HG02852 (cell line): ENCODE measurements around the gene CDH4.

Experiments used
- ATAC-seq: cut with Tn5 transposase; IDR thresholded peaks from one replicate; pipeline ENCODE4 v1.9.1; 2021; ENCODE audit warnings: mild to moderate bottlenecking, moderate library complexity; ENCODE audit not compliant: unreplicated experiment

CDH4 gene

DNA sequence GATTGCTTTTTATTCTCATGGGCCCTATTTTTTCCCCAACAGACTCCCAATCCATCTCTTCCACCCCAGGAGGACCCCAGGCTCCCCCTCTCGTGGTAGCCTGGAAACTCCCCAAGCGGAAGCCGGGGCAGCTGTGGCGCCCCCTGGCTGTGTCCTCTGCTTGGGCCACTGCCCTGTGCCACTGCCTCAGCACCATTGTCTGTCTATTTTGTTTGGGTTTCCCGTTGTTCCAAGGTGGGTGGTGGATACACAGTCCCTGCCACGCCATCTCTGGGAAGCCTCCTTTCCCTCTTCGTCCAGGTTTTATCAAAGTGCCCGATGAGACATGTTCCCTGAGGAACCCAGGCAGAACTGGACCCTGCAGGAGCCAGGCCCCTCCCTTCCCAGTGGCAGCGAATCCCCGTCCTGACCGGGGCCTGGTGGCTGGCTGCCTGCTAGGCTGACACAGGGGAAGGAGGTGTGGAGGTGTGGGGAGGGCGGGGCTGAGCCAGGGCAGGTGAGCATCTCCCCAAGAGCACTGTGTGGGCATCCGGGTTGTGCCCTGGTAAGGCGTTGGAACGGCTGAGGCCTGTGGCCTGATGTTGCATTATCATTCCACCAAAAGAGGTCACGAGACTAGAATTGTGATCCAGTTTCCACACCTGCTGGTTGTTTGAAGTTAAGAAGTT lies 228.2 kb downstream of the CDH4 start:
- ATAC-seq, result no peak

GRCh38 chr20:61482056-61482887 lies 230.2 kb downstream of the CDH4 start:
- no peak for ATAC-seq

- ATAC-seq, result no peak
These were observed 230.8 kb downstream of the CDH4 start for GRCh38 chr20:61482901-61483300.

- no peak for ATAC-seq
These were observed 231.4 kb downstream of the CDH4 start for GRCh38 chr20:61483336-61484067.

DNA sequence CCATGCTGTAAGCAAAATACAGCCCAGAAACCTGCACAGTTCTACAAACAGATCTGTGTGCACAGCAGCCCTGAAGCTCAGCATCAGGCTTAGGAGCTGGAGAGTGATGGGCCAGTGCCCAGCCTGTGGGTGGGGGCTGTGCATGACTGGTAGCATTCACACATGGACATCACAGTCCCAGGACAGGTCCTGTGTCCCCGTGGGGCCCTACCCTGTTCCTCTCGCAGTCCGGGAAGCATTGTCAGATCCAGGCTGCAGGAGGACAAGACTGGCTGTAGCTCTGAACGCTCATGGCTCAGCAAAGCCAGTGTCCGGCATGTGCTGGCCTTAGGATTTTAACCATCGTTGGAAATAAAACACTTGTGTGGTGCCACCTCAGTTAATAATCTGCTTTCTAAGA lies 234.1 kb downstream of the CDH4 start:
- ATAC-seq, result no peak

- no peak for ATAC-seq
These were observed 235.4 kb downstream of the CDH4 start for GRCh38 chr20:61487346-61487996.

- ATAC-seq, result no peak
These were observed 235.9 kb downstream of the CDH4 start for GRCh38 chr20:61487997-61488371.

GRCh38 chr20:61490721-61491120 lies 238.7 kb downstream of the CDH4 start:
- no peak for ATAC-seq

DNA sequence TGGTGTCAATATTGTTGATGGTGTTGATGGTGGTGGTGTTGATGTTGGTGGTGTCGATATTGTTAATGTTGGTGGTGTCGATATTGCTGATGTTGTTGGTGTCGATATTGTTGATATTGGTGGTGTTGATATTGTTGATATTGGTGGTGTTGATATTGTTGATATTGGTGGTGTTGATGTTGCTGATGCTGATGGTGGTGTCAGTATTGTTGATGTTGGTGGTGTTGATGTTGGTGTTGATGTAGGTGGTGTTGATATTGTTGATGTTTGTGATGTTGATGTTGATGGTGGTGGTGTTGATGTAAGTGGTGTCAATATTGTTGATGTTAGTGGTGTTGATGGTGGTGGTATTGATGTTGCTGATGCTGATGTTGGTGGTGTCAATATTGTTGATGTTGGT lies 240.0 kb downstream of the CDH4 start:
- ATAC-seq, result no peak

- ATAC-seq, result no peak
These were observed 241.8 kb downstream of the CDH4 start for GRCh38 chr20:61493798-61494305.

DNA sequence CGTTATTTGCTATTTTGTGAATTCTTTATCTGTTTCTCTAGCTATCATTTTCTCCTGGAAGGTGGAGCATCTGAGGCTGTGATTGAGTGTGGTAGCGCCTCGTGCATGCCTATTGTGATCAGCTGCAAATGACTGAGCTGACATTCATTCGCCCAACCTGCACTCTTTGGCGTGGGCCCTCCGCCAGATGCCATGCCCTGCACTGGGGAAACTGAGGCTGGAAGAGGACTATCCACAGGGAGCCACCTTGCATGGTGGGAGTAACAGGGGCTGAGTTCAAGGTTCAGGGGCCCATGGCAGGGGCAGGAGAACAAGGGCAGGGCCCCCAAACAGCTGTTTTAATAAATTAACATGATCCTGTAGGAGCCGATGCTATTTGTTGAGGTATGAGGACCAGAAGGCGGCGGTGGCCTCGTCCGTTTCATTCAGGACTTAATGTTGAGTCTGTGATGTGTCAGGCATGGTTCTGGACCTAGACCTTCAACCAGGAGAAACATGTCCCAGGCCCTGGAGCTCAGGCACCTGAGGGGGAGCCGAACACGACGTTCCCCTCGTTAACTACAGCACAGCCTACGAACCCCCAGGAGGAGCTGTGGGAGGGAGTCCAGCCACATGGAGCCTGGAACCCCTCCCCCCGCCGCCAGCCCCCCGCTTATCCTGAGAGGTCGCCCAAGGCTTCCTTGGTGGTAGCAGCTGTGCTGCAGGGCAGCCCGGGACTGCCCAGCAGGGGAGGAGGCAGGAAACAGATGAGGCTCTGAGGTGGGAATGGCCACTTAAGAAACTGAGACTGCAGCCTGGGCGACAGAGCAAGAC lies 242.9 kb downstream of the CDH4 start:
- ATAC-seq, result no peak

DNA sequence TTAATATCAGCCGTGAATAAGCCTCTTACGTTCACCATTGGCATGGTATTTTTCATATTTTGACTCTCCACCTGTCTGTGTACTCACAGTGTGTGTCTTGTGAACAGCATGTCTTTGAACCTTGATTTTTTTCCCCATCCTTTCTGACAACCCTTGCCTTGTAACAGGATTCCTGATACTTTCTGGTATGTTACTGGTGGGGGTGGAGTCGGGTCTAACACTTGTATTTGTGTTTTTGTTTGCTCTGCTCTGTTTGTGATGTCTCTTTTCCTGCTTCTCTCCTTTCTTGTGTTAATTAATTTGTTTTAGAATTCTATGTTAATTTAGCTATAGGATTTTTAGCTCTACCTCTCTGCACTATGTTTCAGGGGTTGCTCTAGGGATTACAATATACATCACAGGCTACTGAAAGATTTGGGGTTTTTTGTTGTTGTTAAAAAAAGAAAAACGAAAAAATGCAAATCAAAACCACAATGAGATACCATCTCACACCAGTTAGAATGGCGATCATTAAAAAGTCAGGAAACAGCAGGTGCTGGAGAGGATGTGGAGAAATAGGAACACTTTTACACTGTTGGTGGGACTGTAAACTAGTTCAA lies 245.1 kb downstream of the CDH4 start:
- no peak for ATAC-seq

DNA sequence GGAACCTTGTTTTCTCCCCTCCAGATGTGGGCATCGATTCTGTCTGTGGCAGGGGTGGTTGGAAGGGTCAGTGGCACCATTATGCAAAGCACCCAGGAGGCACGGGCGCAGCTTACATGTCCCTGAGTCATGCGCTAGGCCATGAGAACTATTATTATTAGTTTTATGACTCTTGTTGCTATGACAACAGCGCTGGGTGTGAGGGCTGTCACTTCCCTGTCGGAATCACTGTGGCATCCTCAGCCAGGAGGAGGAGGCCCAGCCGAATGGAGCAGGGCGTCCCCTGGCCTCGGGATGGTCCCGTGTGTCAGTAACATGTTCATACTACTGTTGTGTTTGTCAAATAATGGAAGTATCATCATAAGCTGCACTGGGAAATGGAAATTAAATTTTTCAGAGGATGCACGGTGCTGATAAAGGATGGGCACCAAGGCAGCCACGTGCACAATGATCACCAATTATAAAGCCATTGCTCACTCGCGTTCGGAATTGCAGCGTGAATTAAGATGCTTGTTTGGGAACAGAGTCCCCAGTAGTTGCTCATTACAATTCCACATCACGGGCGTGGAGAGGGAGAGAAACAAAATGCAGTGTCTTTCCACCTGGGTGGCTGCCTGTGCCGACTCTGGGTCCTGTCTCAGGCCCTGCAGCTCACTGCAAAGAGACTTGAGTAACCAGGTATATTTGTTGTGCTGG lies 247.9 kb downstream of the CDH4 start:
- no peak for ATAC-seq

GRCh38 chr20:61500791-61501321 lies 248.8 kb downstream of the CDH4 start:
- ATAC-seq, result no peak

DNA sequence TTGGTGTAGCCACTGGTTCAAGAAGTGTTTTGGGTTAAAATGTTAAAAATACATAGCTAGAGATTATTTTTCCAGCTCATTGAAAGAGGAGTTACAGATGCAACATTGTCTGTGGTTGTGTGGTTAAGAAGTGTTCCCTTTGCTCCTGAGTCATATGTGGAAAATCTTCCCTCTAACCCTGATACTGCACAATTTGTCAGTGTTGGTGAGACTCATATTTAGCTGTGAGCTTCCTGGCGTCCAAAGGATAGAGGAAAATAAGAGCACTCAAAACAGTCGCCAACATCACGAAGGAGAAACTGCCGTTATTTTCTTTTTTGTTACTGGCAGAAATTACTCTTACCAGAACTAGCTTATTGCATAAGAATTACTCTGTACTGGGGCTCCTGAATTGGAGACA lies 250.4 kb downstream of the CDH4 start:
- no peak for ATAC-seq

DNA sequence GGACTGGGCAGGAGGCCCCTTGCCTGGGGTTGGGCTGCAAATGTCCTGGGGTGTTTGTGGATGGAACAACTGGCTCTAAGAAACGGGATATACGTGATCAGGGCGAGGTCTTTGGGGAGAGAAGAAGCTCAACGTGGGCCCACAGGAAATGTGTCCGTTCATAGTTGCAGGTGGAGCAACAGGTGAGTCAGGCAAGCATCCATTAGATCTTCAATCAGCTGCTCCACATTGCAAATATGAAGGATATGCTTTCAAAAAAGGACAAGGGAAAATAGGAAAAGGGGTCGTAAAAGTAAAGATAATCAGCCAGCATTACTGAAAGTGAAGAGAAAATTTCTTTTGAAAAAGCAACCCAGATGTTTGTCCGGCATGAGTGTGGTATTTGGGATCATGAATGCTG lies 251.0 kb downstream of the CDH4 start:
- ATAC-seq, result no peak

GRCh38 chr20:61505508-61505907 lies 253.4 kb downstream of the CDH4 start:
- ATAC-seq, result no peak

GRCh38 chr20:61507778-61508177 lies 255.7 kb downstream of the CDH4 start:
- ATAC-seq, result no peak
